GM03348 (cell line): ENCODE data around the gene TASOR2.

Source experiments
- DNase-seq: peaks from one replicate; pipeline ENCODE4 v3.0.0; 2012; ENCODE audit warnings: low spot score

TASOR2 gene, protein sequence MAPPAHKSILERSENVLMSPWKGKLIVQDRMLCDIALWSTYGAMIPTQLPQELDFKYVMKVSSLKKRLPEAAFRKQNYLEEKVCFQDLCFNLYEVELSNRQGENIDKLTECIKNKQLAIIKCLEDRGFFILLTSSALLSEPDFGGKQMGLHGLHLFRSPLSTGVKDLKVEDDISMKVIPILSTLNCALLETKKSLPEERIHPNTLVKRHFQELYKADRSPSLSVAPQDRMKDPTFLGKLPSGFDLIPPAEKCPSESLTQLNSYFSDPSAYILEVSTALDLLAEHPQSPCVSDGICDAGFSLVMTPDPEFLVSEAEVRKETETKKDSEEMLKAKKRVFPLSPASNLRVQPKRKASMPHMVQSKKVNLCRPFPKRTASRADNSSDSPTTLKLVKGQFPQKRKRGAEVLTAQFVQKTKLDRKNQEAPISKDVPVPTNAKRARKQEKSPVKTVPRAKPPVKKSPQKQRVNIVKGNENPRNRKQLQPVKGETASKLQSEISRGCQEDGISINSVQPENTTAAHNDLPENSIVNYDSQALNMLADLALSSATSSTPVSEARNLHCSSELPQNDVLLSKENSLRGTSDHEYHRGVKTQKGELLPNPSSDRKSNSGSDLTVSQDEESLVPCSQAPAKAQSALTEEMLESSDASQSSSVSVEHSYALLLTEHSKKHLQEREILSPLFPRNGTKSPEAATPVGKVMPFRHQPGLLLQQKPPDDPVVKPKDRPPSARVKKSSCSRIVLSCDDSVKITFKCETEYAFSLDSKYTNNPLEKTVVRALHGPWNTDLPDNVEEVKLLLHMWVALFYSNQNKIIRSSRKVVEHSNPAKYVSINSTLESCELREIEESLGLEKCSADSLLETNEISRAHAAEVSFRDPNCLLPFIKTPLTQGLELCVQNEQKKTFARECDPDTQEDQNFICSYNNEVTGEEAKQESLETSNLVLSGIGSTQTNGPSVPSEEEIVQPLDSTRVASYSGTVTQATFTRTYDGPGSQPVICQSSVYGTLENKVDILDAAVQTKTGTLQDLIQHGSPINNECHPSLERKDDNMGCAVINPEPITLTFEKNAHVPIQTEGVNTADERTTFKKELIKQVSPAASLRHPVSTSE (N-terminal part only)

GRCh38 chr10:5684318-5684970 is at the start of gene TASOR2:
TASOR2 (plus strand) TSS chr10:5684838; CDS start chr10:5720643, 35,805 bp downstream.
- DNase-seq, result peak; percentile 99

DNA sequence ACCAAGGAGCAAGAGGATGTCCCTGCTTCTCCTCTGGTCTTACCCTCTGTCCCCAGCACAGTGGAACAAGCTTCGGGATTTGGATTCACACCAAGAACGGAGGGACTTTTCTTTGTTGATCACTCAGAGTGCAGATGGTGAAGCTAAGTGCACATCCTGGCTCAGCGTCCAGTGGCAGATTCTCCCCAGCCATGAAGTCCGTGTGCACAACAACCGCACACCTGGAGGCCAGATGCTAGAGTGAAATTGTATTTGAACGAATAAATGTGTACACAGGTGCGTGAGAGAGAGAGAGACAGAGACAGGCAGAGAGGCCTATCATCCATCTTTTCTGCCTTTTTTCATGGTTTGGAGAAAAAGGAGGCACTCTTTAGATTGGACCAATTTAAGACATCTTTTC is 49.7 kb upstream of the TASOR2 start:
- DNase-seq, result no peak

- no peak for DNase-seq
Observed at GRCh38 chr10:5638494-5638893, 46.1 kb upstream of the TASOR2 start.

DNA sequence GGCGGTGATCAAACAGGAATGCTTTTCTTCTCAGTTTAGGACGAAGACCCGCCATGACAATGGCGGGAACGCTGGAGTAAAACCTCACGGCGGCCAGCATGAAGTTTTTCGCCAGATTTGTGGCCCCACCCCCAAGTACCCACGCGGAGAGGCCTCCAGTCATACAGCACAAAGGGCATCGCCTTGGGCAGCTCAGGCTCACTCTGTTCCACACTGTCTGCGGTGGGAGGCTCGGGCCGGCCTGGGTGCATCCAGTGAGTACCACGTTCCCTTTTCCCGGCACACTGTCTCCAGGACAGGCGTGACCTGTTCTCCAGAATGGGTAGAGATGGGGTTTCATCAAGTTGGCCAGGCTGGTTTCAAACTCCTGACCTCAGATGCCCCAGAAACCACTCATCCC is 45.6 kb upstream of the TASOR2 start:
- DNase-seq, result no peak

DNA sequence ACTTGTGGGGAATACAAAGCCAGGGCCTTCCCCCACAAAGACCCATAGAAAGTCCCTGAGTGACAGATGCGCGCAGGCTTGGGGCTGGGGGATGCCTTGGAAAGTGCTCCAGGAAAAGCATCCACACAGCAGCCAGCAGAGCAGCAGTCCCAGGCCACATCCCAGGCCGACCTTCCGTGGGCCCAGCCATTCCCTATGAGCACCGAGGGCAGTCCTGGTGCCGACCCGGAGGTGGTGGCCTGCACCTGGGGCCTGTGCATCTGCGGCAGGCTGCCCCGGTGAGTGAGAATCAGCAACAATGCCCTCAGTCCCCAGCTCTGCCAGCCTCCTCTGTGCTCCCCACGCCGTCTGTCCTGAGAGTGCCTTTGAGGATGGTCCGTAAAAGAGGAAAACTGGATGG is 44.6 kb upstream of the TASOR2 start:
- no peak for DNase-seq

GRCh38 chr10:5640501-5640900 is 44.1 kb upstream of the TASOR2 start:
- no peak for DNase-seq

- no peak for DNase-seq
Observed at GRCh38 chr10:5641501-5641900, 43.1 kb upstream of the TASOR2 start.

GRCh38 chr10:5643346-5644067 is 41.1 kb upstream of the TASOR2 start:
- peak; percentile 67 for DNase-seq

- DNase-seq, result no peak
Observed at GRCh38 chr10:5644930-5645329, 39.7 kb upstream of the TASOR2 start.

GRCh38 chr10:5645375-5645774 is 39.3 kb upstream of the TASOR2 start:
- no peak for DNase-seq

DNA sequence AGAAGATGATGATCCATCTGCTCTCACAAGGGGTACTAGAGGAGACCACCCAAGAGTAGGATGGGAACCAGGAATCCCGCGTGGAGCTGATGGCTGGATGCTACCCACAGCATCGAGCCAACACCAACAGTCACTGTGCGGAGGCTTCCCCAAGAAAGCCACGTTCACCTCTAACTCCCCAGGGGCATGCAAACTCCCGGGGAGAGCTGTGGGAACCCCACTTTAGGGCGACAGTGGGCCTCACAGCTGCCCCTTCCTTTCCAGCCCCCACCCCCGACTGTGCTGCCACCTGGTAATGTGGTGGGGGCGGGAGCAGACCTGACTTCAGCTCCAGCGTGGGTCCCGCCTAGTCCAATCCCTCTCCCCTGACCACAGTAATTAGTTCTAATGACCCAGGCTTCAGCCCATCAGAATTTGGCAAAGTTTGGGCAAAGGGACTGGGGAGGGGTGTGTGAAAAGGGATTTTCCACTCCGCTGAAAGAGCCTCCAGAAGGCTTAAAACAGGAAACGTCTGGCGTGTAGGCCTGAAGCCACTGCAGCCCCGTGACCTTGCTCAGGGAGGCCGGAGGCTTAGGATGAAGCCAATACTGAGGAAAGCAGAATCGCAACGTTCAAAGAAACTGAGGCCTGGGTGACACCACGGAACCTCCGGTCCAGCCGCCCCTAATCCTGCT is 38.6 kb upstream of the TASOR2 start:
- no peak for DNase-seq

GRCh38 chr10:5647507-5648240 is 37.0 kb upstream of the TASOR2 start:
- DNase-seq, result no peak

DNA sequence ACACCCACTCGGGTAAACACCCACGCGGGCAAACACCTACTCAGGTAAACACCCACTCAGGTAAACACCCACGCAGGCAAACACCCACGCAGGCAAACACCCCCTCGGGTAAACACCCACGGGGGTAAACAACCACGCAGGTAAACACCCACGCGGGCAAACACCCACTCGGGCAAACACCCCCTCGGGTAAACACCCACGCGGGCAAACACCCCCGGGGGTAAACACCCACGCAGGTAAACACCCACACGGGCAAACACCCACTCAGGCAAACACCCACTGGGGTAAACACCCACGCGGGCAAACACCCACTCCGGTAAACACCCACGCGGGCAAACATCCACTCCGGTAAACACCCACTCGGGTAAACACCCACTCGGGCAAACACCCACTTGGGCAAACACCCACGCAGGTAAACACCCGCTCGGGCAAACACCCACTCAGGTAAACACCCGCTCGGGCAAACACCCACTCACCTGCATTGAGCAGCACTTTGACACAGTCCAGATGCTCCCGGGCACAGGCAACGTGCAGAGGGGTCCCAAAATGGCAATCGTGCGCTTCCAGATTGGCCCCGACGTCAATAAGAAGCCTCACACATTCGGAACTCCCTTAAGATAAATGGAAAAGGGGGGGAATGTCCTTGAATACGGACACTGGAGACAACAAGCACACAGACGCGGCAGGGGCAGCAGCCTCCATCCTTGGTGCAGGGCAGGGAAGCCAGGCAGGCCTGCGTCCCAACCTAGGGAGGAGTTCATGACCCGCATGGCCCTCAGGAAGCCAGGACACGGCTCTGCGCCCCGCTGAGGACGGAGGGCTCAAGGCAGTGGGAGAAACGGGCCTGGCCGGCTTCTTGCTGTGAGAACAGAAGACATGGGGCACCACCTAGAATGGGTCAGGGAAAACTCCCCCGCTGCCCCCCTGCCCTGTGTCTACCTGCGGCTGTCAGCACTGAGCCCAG is 35.9 kb upstream of the TASOR2 start:
- no peak for DNase-seq

GRCh38 chr10:5649746-5650145 is 34.9 kb upstream of the TASOR2 start:
- DNase-seq, result no peak

DNA sequence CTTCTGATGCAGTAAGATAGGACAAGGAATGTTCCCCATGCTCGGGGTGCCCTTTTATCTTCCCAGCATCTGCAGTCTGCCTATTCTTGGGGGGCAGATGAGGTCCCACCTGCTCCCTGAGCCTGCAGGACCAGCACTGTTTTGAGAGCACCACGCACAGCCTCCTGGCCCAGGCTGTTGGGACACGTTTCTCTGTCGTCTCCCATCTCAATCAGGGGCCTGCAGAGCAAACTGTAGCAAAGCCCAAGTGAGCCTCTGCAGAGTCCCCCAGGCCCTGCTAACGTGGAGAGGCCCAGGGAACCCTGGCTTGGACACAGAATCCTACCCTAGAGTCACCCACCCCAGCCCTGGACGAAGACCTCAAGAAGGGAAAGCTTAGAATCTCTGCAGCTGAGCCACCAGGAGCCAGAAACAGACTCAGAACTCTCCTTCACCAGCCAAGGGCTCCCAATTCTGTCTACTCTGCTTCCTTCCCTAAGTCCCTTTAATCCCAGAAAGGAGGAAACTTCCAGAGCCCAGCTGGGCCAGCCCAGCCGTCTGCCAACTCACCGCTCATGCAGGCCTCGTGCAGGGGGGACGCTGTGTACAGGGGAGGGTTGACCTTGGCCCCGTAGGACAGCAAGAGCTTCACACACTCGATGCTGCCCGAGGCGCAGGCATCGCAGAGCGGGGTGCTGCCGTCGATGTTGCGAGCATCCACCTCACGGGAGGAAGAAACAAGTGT is 33.8 kb upstream of the TASOR2 start:
- no peak for DNase-seq

GRCh38 chr10:5651388-5651764 is 33.3 kb upstream of the TASOR2 start:
- no peak for DNase-seq

DNA sequence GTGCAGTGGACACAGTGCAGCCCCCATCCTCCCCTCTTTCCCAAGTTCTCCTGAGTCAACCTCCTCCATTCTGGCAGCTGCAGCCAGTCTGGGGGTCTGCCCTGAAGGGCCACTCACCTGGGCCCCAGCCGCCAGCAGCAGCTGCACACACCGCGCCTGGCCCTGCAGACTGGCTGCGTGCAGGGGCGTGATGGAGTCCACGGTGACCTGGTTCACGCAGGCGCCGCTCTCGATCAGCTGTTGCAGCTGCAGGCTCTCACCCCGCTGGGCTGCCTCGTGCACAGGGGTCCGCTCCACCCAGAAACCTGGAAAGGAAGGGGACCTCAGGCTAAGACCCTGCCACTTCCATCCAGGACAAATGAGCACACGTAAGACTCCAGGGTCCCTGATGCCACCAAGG is 31.9 kb upstream of the TASOR2 start:
- no peak for DNase-seq

DNA sequence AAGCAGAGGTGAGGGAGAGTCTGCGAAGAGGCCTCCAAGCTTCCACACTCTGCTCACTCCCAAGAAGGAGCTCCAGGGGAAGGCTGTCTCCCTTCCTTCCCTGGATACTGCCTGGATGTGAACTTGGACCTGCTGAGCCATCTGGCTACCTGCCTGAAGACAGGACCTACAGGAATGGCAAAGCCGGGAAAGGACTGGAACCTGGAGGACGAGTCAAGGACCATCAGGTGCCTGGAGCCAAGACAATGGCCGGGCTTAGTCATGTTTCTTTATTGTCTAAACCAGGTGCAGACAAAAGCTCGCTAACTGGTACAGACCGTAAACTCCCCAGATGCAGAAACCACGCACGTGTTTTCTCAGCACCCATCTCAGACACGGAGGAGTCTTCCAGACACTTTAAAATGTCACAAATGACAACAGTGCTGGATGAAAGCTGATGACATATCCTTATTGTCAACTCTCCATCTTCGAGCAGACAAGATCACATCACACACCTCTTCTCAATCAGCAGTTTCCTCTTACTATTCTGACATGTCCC is 30.4 kb upstream of the TASOR2 start:
- DNase-seq, result no peak
